Upper lobe of right lung (tissue), 1 donor: Measurements from ENCODE around the gene HIPK3. TPM values are rescaled to one million over a fixed set of nuclear protein-coding genes. Genes with fewer than 3 reads are reported as not detected.
A peak's percentile ranks its signal among the peaks of the same experiment; 100 is the strongest.
"Not testable (repeated sequence)": the region's sequence is repeated elsewhere in the genome, so short reads cannot be mapped to it uniquely, and the experiment has no call there.

Source experiments
- ATAC-seq: fragments of 200-7000 bp; cut with Tn5 transposase; one replicate; pipeline ENCODE4 v1.9.1; 2020; ENCODE audit warnings: mild to moderate bottlenecking, moderate library complexity
- DNase-seq: peaks from one replicate; pipeline ENCODE4 v3.0.0-alpha.2; 2020
- H3K27ac ChIP-seq: fragments of 200-600 bp; one replicate; pipeline ENCODE4 v1.8.0; 2022
- H3K27me3 ChIP-seq: fragments of 200-600 bp; one replicate; pipeline ENCODE4 v1.8.0; 2022; ENCODE audit warnings: mild to moderate bottlenecking
- H3K36me3 ChIP-seq: fragments of 200-600 bp; one replicate; pipeline ENCODE4 v1.8.0; 2022
- H3K4me1 ChIP-seq: fragments of 200-600 bp; one replicate; pipeline ENCODE4 v1.8.0; 2022
- H3K4me3 ChIP-seq: fragments of 200-600 bp; one replicate; pipeline ENCODE4 v1.8.0; 2022; ENCODE audit warnings: mild to moderate bottlenecking
- H3K9me3 ChIP-seq: fragments of 200-600 bp; one replicate; pipeline ENCODE4 v1.8.0; 2022
- intact Hi-C: fragments of 100-400 bp; cut with DNase I; formaldehyde crosslinking; loops from one replicate; pipeline ENCODE4 v1.11.0; 2022
- total RNA-seq: library from RNA; stranded (reverse); fragmentation: NEBNext Ultra II Directional; extraction: Animal tissue kit (Norgen Biotek cat#: 25700); gene quantifications from one replicate; pipeline ENCODE4 v1.2.1, GENCODE V29; 2021
- TF ChIP-seq, protein P1 (sequence below): fragments of 200-600 bp; IDR thresholded peaks from one replicate; pipeline ENCODE4 v1.8.0; 2022; ENCODE audit warnings: antibody characterized with exemption
- donor health status: DM: no; HTN: yes; CAD: no; lungs with severe emphysema.

HIPK3 gene
- total RNA-seq, 1 donor from 2014 or later: 146 TPM

GRCh38 chr11:33214187-33214586 lies 43.0 kb upstream of the HIPK3 start:
- DNase-seq (no peak), ATAC-seq (peak; percentile 66)
- no peaks in the 10 kb centered on the region for H3K9me3 ChIP-seq
- intact Hi-C loops: no loop called here
- H3K27me3 ChIP-seq: peaks cover 4% of the 10 kb centered on the region
- TF ChIP-seq, protein P1, sequence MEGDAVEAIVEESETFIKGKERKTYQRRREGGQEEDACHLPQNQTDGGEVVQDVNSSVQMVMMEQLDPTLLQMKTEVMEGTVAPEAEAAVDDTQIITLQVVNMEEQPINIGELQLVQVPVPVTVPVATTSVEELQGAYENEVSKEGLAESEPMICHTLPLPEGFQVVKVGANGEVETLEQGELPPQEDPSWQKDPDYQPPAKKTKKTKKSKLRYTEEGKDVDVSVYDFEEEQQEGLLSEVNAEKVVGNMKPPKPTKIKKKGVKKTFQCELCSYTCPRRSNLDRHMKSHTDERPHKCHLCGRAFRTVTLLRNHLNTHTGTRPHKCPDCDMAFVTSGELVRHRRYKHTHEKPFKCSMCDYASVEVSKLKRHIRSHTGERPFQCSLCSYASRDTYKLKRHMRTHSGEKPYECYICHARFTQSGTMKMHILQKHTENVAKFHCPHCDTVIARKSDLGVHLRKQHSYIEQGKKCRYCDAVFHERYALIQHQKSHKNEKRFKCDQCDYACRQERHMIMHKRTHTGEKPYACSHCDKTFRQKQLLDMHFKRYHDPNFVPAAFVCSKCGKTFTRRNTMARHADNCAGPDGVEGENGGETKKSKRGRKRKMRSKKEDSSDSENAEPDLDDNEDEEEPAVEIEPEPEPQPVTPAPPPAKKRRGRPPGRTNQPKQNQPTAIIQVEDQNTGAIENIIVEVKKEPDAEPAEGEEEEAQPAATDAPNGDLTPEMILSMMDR: no peak
- H3K4me1 ChIP-seq: no peaks in the 10 kb centered on the region
- H3K36me3 ChIP-seq: no peaks in the 10 kb centered on the region
- H3K27ac ChIP-seq: no peak overlapping the region
- H3K4me3 ChIP-seq: no peak overlapping the region

- H3K27ac ChIP-seq: no peak overlapping the region
- no peaks in the 10 kb centered on the region for H3K9me3 ChIP-seq
- no peaks in the 10 kb centered on the region for H3K36me3 ChIP-seq
- H3K27me3 ChIP-seq: peaks cover 4% of the 10 kb centered on the region
- TF ChIP-seq, protein P1: no peak
- H3K4me3 ChIP-seq: no peak overlapping the region
- DNase-seq: no peak
- no peaks in the 10 kb centered on the region for H3K4me1 ChIP-seq
- no peak for ATAC-seq
- intact Hi-C loops: no loop called here
Measured at GRCh38 chr11:33214767-33215166, 42.4 kb upstream of the HIPK3 start.

DNA sequence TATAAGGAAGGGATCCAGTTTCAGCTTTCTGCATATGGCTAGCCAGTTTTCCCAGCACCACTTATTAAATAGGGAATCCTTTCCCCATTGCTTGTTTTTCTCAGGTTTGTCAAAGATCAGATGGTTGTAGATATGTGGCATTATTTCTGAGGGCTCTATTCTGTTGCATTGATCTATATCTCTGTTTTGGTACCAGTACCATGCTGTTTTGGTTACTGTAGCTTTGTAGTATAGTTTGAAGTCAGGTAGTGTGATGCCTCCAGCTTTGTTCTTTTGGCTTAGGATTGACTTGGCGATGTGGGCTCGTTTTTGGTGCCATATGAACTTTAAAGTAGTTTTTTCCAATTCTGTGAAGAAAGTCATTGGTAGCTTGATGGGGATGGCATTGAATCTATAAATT lies 40.5 kb upstream of the HIPK3 start:
- intact Hi-C loops, H3K4me3 ChIP-seq, H3K27ac ChIP-seq, H3K27me3 ChIP-seq, H3K36me3 ChIP-seq, ATAC-seq, H3K9me3 ChIP-seq, DNase-seq, H3K4me1 ChIP-seq: not testable (repeated sequence)

- Histone ChIP-seq H3K27ac (no peak overlapping the region), H3K9me3 (no peaks in the 10 kb centered on the region), H3K27me3 (no peaks in the 10 kb centered on the region), H3K36me3 (no peaks in the 10 kb centered on the region), H3K4me3 (no peak overlapping the region), H3K4me1 (no peaks in the 10 kb centered on the region)
- DNase-seq (no peak), ATAC-seq (no peak)
- TF ChIP-seq, protein P1: no peak
- intact Hi-C loops: no loop called here
Measured at GRCh38 chr11:33222052-33222750, 35.0 kb upstream of the HIPK3 start.

GRCh38 chr11:33225371-33225770 lies 31.8 kb upstream of the HIPK3 start:
- intact Hi-C loops: no loop called here
- Histone ChIP-seq H3K4me3 (no peak overlapping the region), H3K9me3 (no peaks in the 10 kb centered on the region), H3K36me3 (no peaks in the 10 kb centered on the region), H3K27ac (no peak overlapping the region), H3K4me1 (no peaks in the 10 kb centered on the region), H3K27me3 (no peaks in the 10 kb centered on the region)
- DNase-seq (no peak), ATAC-seq (no peak)
- TF ChIP-seq, protein P1: no peak

GRCh38 chr11:33227578-33228261 lies 29.5 kb upstream of the HIPK3 start:
- ATAC-seq (peak; percentile 39), DNase-seq (no peak)
- Histone ChIP-seq H3K4me1 (no peaks in the 10 kb centered on the region), H3K27me3 (no peaks in the 10 kb centered on the region), H3K9me3 (no peaks in the 10 kb centered on the region), H3K4me3 (no peak overlapping the region), H3K36me3 (no peaks in the 10 kb centered on the region), H3K27ac (no peak overlapping the region)
- intact Hi-C loops: no loop called here
- TF ChIP-seq, protein P1: no peak
